ENCODE data around the gene BMP4. TPM values are rescaled to one million over a fixed set of nuclear protein-coding genes. Genes with fewer than 3 reads are reported as not detected.

BMP4 gene
- total and polyA plus RNA-seq, 2 donors (not counting 3 experiments of a cell fraction or from before 2014, with no cell fraction given) = 238 to 311 TPM

GRCh38 chr14:53947452-53948204 is 9.0 kb downstream of the BMP4 start:
- Histone ChIP-seq H3K27me3 (ENCODE audit: control insufficient read depth in 2 of 2, insufficient read depth in 2 of 2, low read length in 2 of 2) (no peaks in the 10 kb centered on the region), H3K9me1 (replicated peaks; ENCODE audit: control insufficient read depth, extremely low read depth, insufficient read depth, low read length) (no peaks in the 10 kb centered on the region), H3K9me3 (replicated peaks; ENCODE audit: control insufficient read depth, insufficient read depth, low read length) (no peaks in the 10 kb centered on the region), H3K79me2 (ENCODE audit: control insufficient read depth, insufficient read depth, low read length) (peaks cover 34% of the 10 kb centered on the region), H3K4me2 (ENCODE audit: insufficient read depth, low read length) (peak overlapping the region; percentile 95), H4K20me1 (replicated peaks; ENCODE audit: control insufficient read depth, extremely low read depth, insufficient read depth, low read length) (peaks cover 3% of the 10 kb centered on the region), H3K4me3 (replicated peaks in 1 of 3; ENCODE audit: insufficient read depth in 1 of 3, low read depth in 1 of 3, low read length in 3 of 3) (no peak overlapping the region), H3K36me3 (ENCODE audit: control insufficient read depth in 2 of 2, extremely low read depth in 1 of 2, insufficient read depth in 2 of 2, low read length in 2 of 2) (peaks cover 25 to 33% of the 10 kb centered on the region in 2 experiments), H3K27ac (ENCODE audit: insufficient read depth, low read depth, low read length) (no peak overlapping the region), H3K9ac (replicated peaks; ENCODE audit: extremely low read depth, insufficient read depth, low read length) (no peak overlapping the region), H2AFZ (ENCODE audit: low read depth, low read length) (no peak overlapping the region), H3K4me1 (ENCODE audit: control insufficient read depth, extremely low read depth, insufficient read depth, low read length) (peaks cover 52% of the 10 kb centered on the region)
- intact Hi-C loops (cut with micrococcal nuclease) (no loop called here), dilution Hi-C loops (cut with MboI; ENCODE audit: extremely low pct_ligation_motif_present, low sequenced_read_pairs) (no loop called here)
- no TSS peak for BruUV-seq (replicated peaks)
- POLR2A ChIA-PET = interaction anchor here (0.8 to 1.2 kb wide), 3 partner anchors 10 to 226 kb away, joined by 3 to 10 read pairs (median 4); no protein-coding TSS in a partner anchor
- peak; percentile 55 for FAIRE-seq
- peak; percentile 77 for DNase-seq (ENCODE audit: low read depth, low spot score)
- peak; percentile 5 for TF ChIP-seq POLR2A (IDR thresholded peaks at IDR 0.05; ENCODE audit: low read depth, low read length)
- TF ChIP-seq, protein P1, sequence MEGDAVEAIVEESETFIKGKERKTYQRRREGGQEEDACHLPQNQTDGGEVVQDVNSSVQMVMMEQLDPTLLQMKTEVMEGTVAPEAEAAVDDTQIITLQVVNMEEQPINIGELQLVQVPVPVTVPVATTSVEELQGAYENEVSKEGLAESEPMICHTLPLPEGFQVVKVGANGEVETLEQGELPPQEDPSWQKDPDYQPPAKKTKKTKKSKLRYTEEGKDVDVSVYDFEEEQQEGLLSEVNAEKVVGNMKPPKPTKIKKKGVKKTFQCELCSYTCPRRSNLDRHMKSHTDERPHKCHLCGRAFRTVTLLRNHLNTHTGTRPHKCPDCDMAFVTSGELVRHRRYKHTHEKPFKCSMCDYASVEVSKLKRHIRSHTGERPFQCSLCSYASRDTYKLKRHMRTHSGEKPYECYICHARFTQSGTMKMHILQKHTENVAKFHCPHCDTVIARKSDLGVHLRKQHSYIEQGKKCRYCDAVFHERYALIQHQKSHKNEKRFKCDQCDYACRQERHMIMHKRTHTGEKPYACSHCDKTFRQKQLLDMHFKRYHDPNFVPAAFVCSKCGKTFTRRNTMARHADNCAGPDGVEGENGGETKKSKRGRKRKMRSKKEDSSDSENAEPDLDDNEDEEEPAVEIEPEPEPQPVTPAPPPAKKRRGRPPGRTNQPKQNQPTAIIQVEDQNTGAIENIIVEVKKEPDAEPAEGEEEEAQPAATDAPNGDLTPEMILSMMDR (IDR thresholded peaks at IDR 0.05; ENCODE audit: extremely low read depth in 1 of 2, insufficient read depth in 1 of 2, low read depth in 1 of 2, low read length in 2 of 2) = no peak
- CTCF ChIA-PET = interaction anchor here (0.7 to 1.6 kb wide), 11 partner anchors 9 to 515 kb away, joined by 3 to 6 read pairs (median 3); no protein-coding TSS in a partner anchor

- Histone ChIP-seq H3K36me3 (ENCODE audit: control insufficient read depth in 2 of 2, extremely low read depth in 1 of 2, insufficient read depth in 2 of 2, low read length in 2 of 2) (peaks cover 23 to 28% of the 10 kb centered on the region in 2 experiments), H3K27ac (ENCODE audit: insufficient read depth, low read depth, low read length) (no peak overlapping the region), H3K9me3 (replicated peaks; ENCODE audit: control insufficient read depth, insufficient read depth, low read length) (no peaks in the 10 kb centered on the region), H3K79me2 (ENCODE audit: control insufficient read depth, insufficient read depth, low read length) (peaks cover 29% of the 10 kb centered on the region), H4K20me1 (replicated peaks; ENCODE audit: control insufficient read depth, extremely low read depth, insufficient read depth, low read length) (peaks cover 3% of the 10 kb centered on the region), H3K4me1 (ENCODE audit: control insufficient read depth, extremely low read depth, insufficient read depth, low read length) (peaks cover 52% of the 10 kb centered on the region), H2AFZ (ENCODE audit: low read depth, low read length) (no peak overlapping the region), H3K9ac (replicated peaks; ENCODE audit: extremely low read depth, insufficient read depth, low read length) (no peak overlapping the region), H3K9me1 (replicated peaks; ENCODE audit: control insufficient read depth, extremely low read depth, insufficient read depth, low read length) (no peaks in the 10 kb centered on the region), H3K4me2 (ENCODE audit: insufficient read depth, low read length) (peak overlapping the region; percentile 5), H3K4me3 (replicated peaks in 1 of 3; ENCODE audit: insufficient read depth in 1 of 3, low read depth in 1 of 3, low read length in 3 of 3) (no peak overlapping the region), H3K27me3 (ENCODE audit: control insufficient read depth in 2 of 2, insufficient read depth in 2 of 2, low read length in 2 of 2) (no peaks in the 10 kb centered on the region)
- no TSS peak for BruUV-seq (replicated peaks)
- intact Hi-C loops (cut with micrococcal nuclease) = no loop called here
- no peak for TF ChIP-seq JUN (IDR thresholded peaks at IDR 0.05; ENCODE audit: borderline replicate concordance, insufficient read depth, insufficient read length, low read depth)
- TF ChIP-seq POLR2AphosphoS5 (IDR thresholded peaks at IDR 0.05; ENCODE audit: insufficient read depth, low read depth, low read length) = no peak
- TF ChIP-seq, protein P1 (IDR thresholded peaks at IDR 0.05; ENCODE audit: extremely low read depth in 1 of 2, insufficient read depth in 1 of 2, low read depth in 1 of 2, low read length in 2 of 2) = no peak
- no peak for TF ChIP-seq POLR2A (IDR thresholded peaks at IDR 0.05; ENCODE audit: low read depth, low read length)
- TF ChIP-seq EZH2 (IDR thresholded peaks at IDR 0.05; ENCODE audit: borderline replicate concordance, low read depth, low read length, severe bottlenecking) = no peak
- TF ChIP-seq MYC (IDR thresholded peaks at IDR 0.05; ENCODE audit: low read depth, low read length) = no peak
- no peak for TF ChIP-seq FOS (IDR thresholded peaks at IDR 0.05; ENCODE audit: borderline replicate concordance, insufficient read depth, low read length)
- no peak for TF ChIP-seq MAX (IDR thresholded peaks at IDR 0.05; ENCODE audit: insufficient read depth, insufficient read length)
- no peak for TF ChIP-seq GATA2 (IDR thresholded peaks at IDR 0.05; ENCODE audit: insufficient read depth, insufficient read length, low read depth, low read length)
- no peak for DNase-seq (ENCODE audit: low read depth, low spot score)
- ChIA-PET CTCF (interaction anchor here (0.7 to 1.6 kb wide), 8 partner anchors 9 to 514 kb away, joined by 3 to 6 read pairs (median 4); no protein-coding TSS in a partner anchor), POLR2A (interaction anchor here (0.6 to 1.2 kb wide), 4 partner anchors 9 to 226 kb away, joined by 3 to 10 read pairs (median 4); no protein-coding TSS in a partner anchor)
- dilution Hi-C loops (cut with MboI; ENCODE audit: extremely low pct_ligation_motif_present, low sequenced_read_pairs) = no loop called here
- FAIRE-seq = no peak
Observed at GRCh38 chr14:53947094-53947445, 9.6 kb downstream of the BMP4 start.
